H9 (cell line): ENCODE results near the gene NFASC. TPM values are rescaled to one million over a fixed set of nuclear protein-coding genes. Genes with fewer than 3 reads are reported as not detected.

Experiments
- DNase-seq: peaks from one replicate; pipeline ENCODE4 v3.0.0-alpha.2; 2017
- H2AFZ ChIP-seq: one replicate; pipeline ENCODE4 v1.6.1; 2013; ENCODE audit warnings: mild to moderate bottlenecking, low read length, control low read depth, moderate library complexity
- H2AK5ac ChIP-seq: 2 replicates; pipeline ENCODE4 v1.6.1; 2013; ENCODE audit warnings: low read length, control low read depth, mixed read lengths; ENCODE audit not compliant: insufficient read length
- H2BK120ac ChIP-seq: one replicate; pipeline ENCODE4 v1.6.1; 2013; ENCODE audit warnings: low read depth, mild to moderate bottlenecking, low read length, control low read depth, inconsistent platforms; ENCODE audit not compliant: poor library complexity, severe bottlenecking
- H2BK12ac ChIP-seq: 2 replicates; pipeline ENCODE4 v1.6.1; 2013; ENCODE audit warnings: low read length, control low read depth, mixed read lengths, low read depth; ENCODE audit not compliant: insufficient read length
- H2BK15ac ChIP-seq: 2 replicates; pipeline ENCODE4 v1.6.1; 2013; ENCODE audit warnings: low read depth, low read length, control low read depth
- H2BK20ac ChIP-seq: one replicate; pipeline ENCODE4 v1.6.1; 2013; ENCODE audit warnings: low read depth, mild to moderate bottlenecking, low read length, control low read depth, inconsistent platforms; ENCODE audit not compliant: poor library complexity, severe bottlenecking
- H2BK5ac ChIP-seq: 2 replicates; pipeline ENCODE4 v1.6.1; 2013; ENCODE audit warnings: low read length, control low read depth, mixed read lengths; ENCODE audit not compliant: insufficient read length
- H3K14ac ChIP-seq: 2 replicates; pipeline ENCODE4 v1.6.1; 2013; ENCODE audit warnings: low read length, control low read depth; ENCODE audit not compliant: insufficient read depth
- H3K18ac ChIP-seq: 2 replicates; pipeline ENCODE4 v1.6.1; 2013; ENCODE audit warnings: low read depth, mild to moderate bottlenecking, mixed read lengths, low read length, control low read depth; ENCODE audit not compliant: insufficient read length
- H3K23ac ChIP-seq: 2 replicates; pipeline ENCODE4 v1.6.1; 2013; ENCODE audit warnings: low read length, control low read depth, mixed read lengths, low read depth; ENCODE audit not compliant: insufficient read length
- H3K23me2 ChIP-seq: 2 replicates; pipeline ENCODE4 v1.6.1; 2013; ENCODE audit warnings: low read depth, mild to moderate bottlenecking, mixed read lengths, low read length, control low read depth; ENCODE audit not compliant: insufficient read length, poor library complexity, severe bottlenecking
- H3K27ac ChIP-seq: 2 replicates; pipeline ENCODE4 v1.5.1; 2013; ENCODE audit warnings: low read length, control low read depth, mixed read lengths, low read depth; ENCODE audit not compliant: insufficient read length
- H3K27me3 ChIP-seq: 2 replicates; pipeline ENCODE4 v1.6.1; 2013; ENCODE audit warnings: low read length, control low read depth, inconsistent platforms; ENCODE audit not compliant: insufficient read depth
- H3K4ac ChIP-seq: 2 replicates; pipeline ENCODE4 v1.6.1; 2013; ENCODE audit warnings: low read depth, mild to moderate bottlenecking, control low read depth, inconsistent platforms, low read length, moderate library complexity
- H3K4me1 ChIP-seq: 2 replicates; pipeline ENCODE4 v1.6.1; 2013; ENCODE audit warnings: low read length, control low read depth, inconsistent platforms; ENCODE audit not compliant: insufficient read depth
- H3K4me2 ChIP-seq: 2 replicates; pipeline ENCODE4 v1.6.1; 2013; ENCODE audit warnings: low read length, control low read depth, mixed read lengths; ENCODE audit not compliant: insufficient read length, insufficient read depth
- H3K56ac ChIP-seq: 2 replicates; pipeline ENCODE4 v1.6.1; 2013; ENCODE audit warnings: low read depth, mild to moderate bottlenecking, mixed read lengths, low read length, control low read depth; ENCODE audit not compliant: insufficient read length
- H3K79me1 ChIP-seq: 2 replicates; pipeline ENCODE4 v1.6.1; 2013; ENCODE audit warnings: low read depth, mild to moderate bottlenecking, moderate library complexity, low read length, control low read depth, inconsistent platforms; ENCODE audit not compliant: insufficient read depth, poor library complexity, severe bottlenecking
- H3K79me2 ChIP-seq: 2 replicates; pipeline ENCODE4 v1.6.1; 2013; ENCODE audit warnings: low read length, control low read depth, inconsistent platforms; ENCODE audit not compliant: insufficient read depth
- H3K9ac ChIP-seq: 2 replicates; pipeline ENCODE4 v1.6.1; 2013; ENCODE audit warnings: low read length, control low read depth, mixed read lengths; ENCODE audit not compliant: insufficient read length; ENCODE audit errors: extremely low read depth
- H3K9me3 ChIP-seq: one replicate; pipeline ENCODE4 v1.6.1; 2013; ENCODE audit warnings: low read depth, low read length, inconsistent platforms; ENCODE audit not compliant: control insufficient read depth
- H3T11ph ChIP-seq: one replicate; pipeline ENCODE4 v1.6.1; 2013; ENCODE audit warnings: mild to moderate bottlenecking, low read length, control low read depth, inconsistent platforms
- H4K20me1 ChIP-seq: one replicate; pipeline ENCODE4 v1.6.1; 2013; ENCODE audit not compliant: control insufficient read depth, insufficient read length, insufficient read depth
- H4K5ac ChIP-seq: 2 replicates; pipeline ENCODE4 v1.6.1; 2013; ENCODE audit warnings: low read depth, mild to moderate bottlenecking, mixed read lengths, low read length, control low read depth; ENCODE audit not compliant: insufficient read length
- H4K8ac ChIP-seq: replicated peaks from 2 replicates; pipeline ENCODE4 v1.6.1; 2013; ENCODE audit warnings: low read length, control low read depth, mixed read lengths, low read depth; ENCODE audit not compliant: insufficient read length
- H4K91ac ChIP-seq: 2 replicates; pipeline ENCODE4 v1.6.1; 2013; ENCODE audit warnings: low read depth, mild to moderate bottlenecking, moderate library complexity, mixed read lengths, low read length, control low read depth; ENCODE audit not compliant: insufficient read length
- H3K27ac Mint-ChIP-seq, 3 experiments: 2 replicates in 2 of 3; 3 replicates in 1 of 3; pipeline ENCODE4 v1.8.0; 2020 to 2021; ENCODE audit warnings: mixed read lengths in 3 of 3, mild to moderate bottlenecking in 1 of 3, moderate library complexity in 1 of 3
- H3K27me3 Mint-ChIP-seq: 2 replicates; pipeline ENCODE4 v1.8.0; 2021; ENCODE audit warnings: low read depth, mild to moderate bottlenecking, moderate library complexity, mixed read lengths
- H3K36me3 Mint-ChIP-seq, 3 experiments: 2 replicates in 2 of 3; 3 replicates in 1 of 3; pipeline ENCODE4 v1.8.0; 2020 to 2021; ENCODE audit warnings: low read depth in 3 of 3, mixed read lengths in 3 of 3; ENCODE audit not compliant: insufficient read depth in 1 of 3
- H3K4me1 Mint-ChIP-seq, 2 experiments: 2 replicates each; pipeline ENCODE4 v1.8.0; 2020; ENCODE audit warnings: mixed read lengths in 2 of 2
- H3K4me3 Mint-ChIP-seq, 2 experiments: 2 replicates in 1 of 2; 3 replicates in 1 of 2; pipeline ENCODE4 v1.8.0; 2020 to 2021; ENCODE audit warnings: mild to moderate bottlenecking in 2 of 2, mixed read lengths in 2 of 2, moderate library complexity in 1 of 2
- H3K9me3 Mint-ChIP-seq, 2 experiments: 2 replicates in 1 of 2; 3 replicates in 1 of 2; pipeline ENCODE4 v1.8.0; 2020; ENCODE audit warnings: mild to moderate bottlenecking in 2 of 2, mixed read lengths in 2 of 2, moderate library complexity in 1 of 2
- WGBS: extraction: QIAGEN DNeasy Blood & Tissue Kit; methylation state at CpG from one replicate; pipeline ENCODE4 v1.1.7; 2013; ENCODE audit warnings: missing lambda C conversion rate, low lambda C conversion rate, mixed read lengths; ENCODE audit not compliant: insufficient read length; ENCODE audit errors: extremely low coverage; 5-methylcytosine and 5-hydroxymethylcytosine counted together
- total RNA-seq: library from RNA; stranded (reverse); gene quantifications from 2 replicates; pipeline ENCODE4 v1.2.1, GENCODE V29; 2021
- TF ChIP-seq, protein P1 (sequence below): fragments of 200-600 bp; sonication (generic); conservative IDR thresholded peaks from 3 replicates; pipeline ENCODE4 v1.8.0; 2021; ENCODE audit warnings: antibody characterized with exemption, mild to moderate bottlenecking

The NFASC gene
- total RNA-seq, 1 experiment from 2014 or later, result 5.0 TPM

- H2BK12ac ChIP-seq, result no peak overlapping the region
- H3K79me1 ChIP-seq, result no peaks in the 10 kb centered on the region
- no peak for DNase-seq
- no peak overlapping the region for H3K9ac ChIP-seq
- no peak overlapping the region for H2AFZ ChIP-seq
- H3K4me1 ChIP-seq, result peaks cover 2% of the 10 kb centered on the region; the same call in 1 of the 2 replicates
- no CpG with 5 or more reads among the region's 10 CpGs for WGBS
- H4K8ac ChIP-seq, result no peak overlapping the region
- no peaks in the 10 kb centered on the region for H4K20me1 ChIP-seq
- H3T11ph ChIP-seq, result no peak overlapping the region
- no peak overlapping the region for H4K91ac ChIP-seq
- no peak overlapping the region for H2AK5ac ChIP-seq
- no peaks in the 10 kb centered on the region for H3K9me3 Mint-ChIP-seq
- H3K18ac ChIP-seq, result no peak overlapping the region
- no peak overlapping the region for H3K23ac ChIP-seq
- TF ChIP-seq, protein P1, sequence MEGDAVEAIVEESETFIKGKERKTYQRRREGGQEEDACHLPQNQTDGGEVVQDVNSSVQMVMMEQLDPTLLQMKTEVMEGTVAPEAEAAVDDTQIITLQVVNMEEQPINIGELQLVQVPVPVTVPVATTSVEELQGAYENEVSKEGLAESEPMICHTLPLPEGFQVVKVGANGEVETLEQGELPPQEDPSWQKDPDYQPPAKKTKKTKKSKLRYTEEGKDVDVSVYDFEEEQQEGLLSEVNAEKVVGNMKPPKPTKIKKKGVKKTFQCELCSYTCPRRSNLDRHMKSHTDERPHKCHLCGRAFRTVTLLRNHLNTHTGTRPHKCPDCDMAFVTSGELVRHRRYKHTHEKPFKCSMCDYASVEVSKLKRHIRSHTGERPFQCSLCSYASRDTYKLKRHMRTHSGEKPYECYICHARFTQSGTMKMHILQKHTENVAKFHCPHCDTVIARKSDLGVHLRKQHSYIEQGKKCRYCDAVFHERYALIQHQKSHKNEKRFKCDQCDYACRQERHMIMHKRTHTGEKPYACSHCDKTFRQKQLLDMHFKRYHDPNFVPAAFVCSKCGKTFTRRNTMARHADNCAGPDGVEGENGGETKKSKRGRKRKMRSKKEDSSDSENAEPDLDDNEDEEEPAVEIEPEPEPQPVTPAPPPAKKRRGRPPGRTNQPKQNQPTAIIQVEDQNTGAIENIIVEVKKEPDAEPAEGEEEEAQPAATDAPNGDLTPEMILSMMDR, result no peak
- no peaks in the 10 kb centered on the region for H3K27me3 Mint-ChIP-seq
- no peak overlapping the region for H4K5ac ChIP-seq
- H3K27me3 ChIP-seq, result no peaks in the 10 kb centered on the region
- no peak overlapping the region for H2BK20ac ChIP-seq
- no peaks in the 10 kb centered on the region for H3K23me2 ChIP-seq
- no peak overlapping the region for H3K4ac ChIP-seq
- H3K14ac ChIP-seq, result no peak overlapping the region
- H2BK5ac ChIP-seq, result no peak overlapping the region
- no peak overlapping the region for H3K27ac ChIP-seq
- H3K79me2 ChIP-seq, result no peaks in the 10 kb centered on the region
- H3K27ac Mint-ChIP-seq, result no peak overlapping the region
- H2BK15ac ChIP-seq, result no peak overlapping the region
- no peaks in the 10 kb centered on the region for H3K9me3 ChIP-seq
- no peaks in the 10 kb centered on the region; a peak in 1 of 7 replicates for H3K36me3 Mint-ChIP-seq
- no peak overlapping the region for H3K56ac ChIP-seq
- no peak overlapping the region for H3K4me2 ChIP-seq
- peaks cover 12 to 14% of the 10 kb centered on the region in 2 experiments; a peak in 3 of 4 replicates for H3K4me1 Mint-ChIP-seq
- no peak overlapping the region for H2BK120ac ChIP-seq
- H3K4me3 Mint-ChIP-seq, result no peak overlapping the region
These were observed 2.9 kb upstream of the NFASC start for GRCh38 chr1:204867666-204868339.
